GM21619 (cell line): ENCODE data around the gene DNAJC13.
A peak's percentile ranks its signal among the peaks of the same experiment; 100 is the strongest.
"Not testable (repeated sequence)": the region's sequence is repeated elsewhere in the genome, so short reads cannot be mapped to it uniquely, and the experiment has no call there.

Experiments
- ATAC-seq: cut with Tn5 transposase; IDR thresholded peaks from one replicate; pipeline ENCODE4 v1.9.1; 2021; ENCODE audit not compliant: unreplicated experiment

The DNAJC13 gene

DNA sequence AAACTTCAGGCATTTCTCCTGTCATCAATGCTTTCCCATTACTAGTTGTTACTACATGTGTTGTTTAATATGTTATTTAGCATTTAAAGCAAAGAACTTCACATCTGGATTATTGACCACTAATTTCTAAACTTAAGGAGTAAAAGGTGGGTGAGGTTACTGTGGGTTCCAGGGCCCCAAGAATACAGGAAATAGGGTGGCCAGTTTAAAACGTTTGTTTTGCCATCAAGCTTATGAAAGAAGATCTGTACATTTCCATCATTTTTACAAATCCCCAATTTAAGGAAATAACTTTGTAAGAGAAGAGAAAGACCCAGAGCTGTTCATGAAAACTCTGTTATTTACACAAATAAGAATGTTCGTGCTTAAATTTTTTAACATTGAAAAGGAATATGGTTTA, 125.3 kb downstream of the DNAJC13 start:
- no peak for ATAC-seq

- ATAC-seq = peak; percentile 53
Measured at GRCh38 chr3:132543011-132543739, 125.9 kb downstream of the DNAJC13 start.

DNA sequence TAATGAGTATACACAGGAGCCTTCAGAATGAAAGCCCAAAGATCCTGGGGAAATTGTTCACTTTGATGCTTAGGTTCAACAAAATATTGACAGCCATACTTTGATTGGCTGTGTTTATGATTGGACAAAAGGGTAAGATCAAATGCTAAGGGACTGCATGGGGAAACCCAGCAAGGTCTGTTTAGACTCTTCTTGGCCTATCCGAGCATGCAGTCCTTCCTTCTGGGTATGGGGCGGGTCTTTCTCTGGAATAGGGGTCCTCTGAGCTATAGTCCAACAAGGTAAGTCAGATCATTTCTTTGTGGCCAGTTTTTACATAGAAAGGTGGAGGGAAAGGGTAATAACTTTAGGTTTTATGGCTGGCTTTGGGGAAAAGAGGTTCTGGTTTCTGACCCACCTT, 126.8 kb downstream of the DNAJC13 start:
- no peak for ATAC-seq

DNA sequence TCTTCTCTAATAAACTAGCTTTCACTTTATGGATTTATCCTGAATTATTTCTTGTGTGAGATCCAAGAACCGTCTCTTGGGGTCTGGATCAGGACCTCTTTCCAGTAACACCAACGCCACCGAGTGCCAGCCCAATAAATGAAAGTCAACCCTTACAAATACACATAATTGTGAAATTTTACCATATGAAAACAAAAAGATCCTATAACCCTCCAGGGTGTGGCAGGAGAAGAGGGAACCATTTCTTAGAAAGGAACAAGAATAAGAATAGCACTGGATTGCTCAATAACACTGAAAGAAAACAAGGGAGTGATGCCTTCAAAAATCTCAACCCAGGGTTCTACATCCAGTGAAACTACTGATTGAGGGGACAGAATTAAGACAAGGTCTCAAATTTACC, 128.2 kb downstream of the DNAJC13 start:
- ATAC-seq = no peak

DNA sequence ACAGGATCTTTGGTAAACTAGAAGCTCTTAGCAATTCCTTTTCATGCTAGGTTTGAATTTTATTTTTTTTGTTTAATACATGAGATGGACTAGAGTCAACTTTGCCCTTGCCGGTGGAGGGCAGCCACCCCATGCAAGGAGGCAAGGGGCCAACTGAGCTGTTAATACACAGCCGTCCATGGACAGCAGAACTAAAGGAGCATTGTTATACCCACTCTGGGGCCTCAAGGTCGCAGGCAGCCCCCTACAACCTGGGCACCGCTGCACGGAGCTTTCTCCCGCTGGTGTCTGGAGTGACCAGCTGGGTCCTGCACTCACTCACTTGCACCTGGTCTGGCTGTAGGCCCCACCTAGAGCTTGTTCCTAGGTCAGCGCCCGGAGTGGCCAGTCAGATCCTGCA, 131.9 kb downstream of the DNAJC13 start:
- ATAC-seq = no peak

DNA sequence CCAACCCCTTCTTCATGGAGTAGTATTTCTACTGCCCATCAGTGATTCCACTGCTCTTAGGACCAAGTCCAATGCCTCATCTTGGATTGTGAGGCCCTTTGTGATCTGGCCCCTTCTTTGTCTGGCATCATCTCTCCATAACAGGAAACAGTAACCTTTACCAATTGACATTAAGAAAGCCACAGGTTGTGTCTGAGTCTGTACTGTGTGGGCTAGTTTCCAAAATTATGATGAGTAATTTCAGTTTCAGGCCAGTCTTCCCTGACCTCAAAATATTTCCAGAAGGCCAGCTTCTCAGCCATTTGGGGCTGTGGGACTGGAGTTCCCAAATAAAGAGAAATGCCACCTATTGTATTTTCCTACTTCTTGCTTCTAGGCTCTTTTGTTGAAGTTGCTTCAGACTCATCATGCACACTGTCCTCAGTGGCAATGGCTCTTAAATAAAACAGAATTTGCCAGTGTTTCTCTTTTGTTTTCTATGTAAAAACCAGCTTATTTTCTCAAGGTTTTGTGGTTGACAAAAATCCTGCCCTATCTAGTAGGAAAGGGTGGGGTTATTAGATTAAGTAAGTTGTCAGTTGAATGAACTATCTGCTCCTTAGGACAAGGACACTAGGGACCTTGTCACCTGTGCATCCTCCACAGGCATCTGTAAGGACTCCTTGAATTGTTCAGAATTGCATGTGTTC, 132.7 kb downstream of the DNAJC13 start:
- ATAC-seq = peak; percentile 79

GRCh38 chr3:132550579-132551305, 133.4 kb downstream of the DNAJC13 start:
- ATAC-seq = no peak

- ATAC-seq = no peak
Measured at GRCh38 chr3:132553826-132554225, 136.5 kb downstream of the DNAJC13 start.

- no peak for ATAC-seq
Measured at GRCh38 chr3:132554437-132554836, 137.1 kb downstream of the DNAJC13 start.

GRCh38 chr3:132555306-132556035, 138.2 kb downstream of the DNAJC13 start:
- no peak for ATAC-seq

DNA sequence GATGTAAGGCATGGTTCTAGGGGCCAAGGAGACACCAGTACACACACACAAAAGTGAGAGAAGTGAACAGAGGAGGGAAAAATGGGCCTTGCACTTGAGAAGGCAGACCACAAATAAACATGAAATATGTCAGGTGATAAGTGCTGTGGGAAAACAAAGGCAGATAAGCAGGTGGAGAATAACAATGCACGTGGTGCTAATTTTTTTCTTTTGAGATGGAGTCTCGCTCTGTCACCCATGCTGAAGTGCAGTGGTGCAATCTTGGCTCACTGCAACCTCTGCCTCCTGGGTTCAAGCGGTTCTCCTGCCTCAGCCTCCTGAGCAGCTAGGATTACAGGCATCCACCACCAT, 138.7 kb downstream of the DNAJC13 start:
- ATAC-seq = not testable (repeated sequence)

GRCh38 chr3:132556508-132557159, 139.3 kb downstream of the DNAJC13 start:
- ATAC-seq = no peak

DNA sequence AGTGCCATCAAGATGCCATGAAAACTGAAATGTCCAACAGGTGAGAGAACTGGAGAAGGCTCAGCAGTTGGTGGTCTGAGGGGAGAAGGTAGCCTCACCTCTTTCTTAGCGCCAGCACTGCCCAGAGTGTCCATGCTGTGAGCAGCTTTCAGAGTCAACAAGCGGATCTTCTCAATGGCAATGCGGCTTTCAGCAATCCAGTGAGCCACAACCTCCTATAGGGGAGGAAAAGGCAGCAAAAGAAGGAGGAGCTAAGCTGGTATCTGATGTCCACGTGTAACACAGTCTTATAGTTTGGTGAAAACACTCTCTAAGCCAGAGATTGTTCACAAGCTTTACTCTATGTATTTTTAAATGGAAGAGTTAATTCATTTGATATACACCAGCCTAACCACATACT, 143.7 kb downstream of the DNAJC13 start:
- ATAC-seq = no peak

DNA sequence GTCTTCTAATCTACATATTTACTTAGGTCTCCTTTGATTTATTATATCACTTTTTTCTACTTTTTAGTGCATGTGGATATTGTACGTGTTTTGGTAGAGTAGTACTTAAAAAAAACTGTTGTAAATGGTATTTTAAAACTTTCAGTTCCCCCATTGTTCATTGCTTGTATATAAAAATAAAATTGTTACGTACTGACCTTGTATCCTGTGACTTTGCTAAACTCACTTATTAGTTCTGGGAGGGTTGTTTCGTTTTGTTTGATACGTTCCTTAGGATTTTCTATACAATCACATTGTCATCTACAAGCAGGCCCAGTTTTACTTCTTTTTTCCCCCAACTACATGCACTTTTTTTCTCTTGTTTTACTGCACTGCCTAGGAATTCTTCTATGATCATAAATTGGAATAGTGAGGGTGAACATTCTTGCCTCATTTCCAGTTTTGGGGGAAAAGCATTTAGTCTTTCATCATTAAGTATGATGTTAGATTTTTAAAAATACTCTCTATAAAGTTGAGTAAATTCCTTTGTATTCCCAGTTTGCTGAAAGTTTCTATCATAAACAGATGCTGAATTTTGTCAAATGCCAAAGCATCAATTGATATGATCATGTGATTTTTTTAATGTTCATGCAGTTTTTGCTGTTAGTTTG, 146.2 kb downstream of the DNAJC13 start:
- no peak for ATAC-seq

DNA sequence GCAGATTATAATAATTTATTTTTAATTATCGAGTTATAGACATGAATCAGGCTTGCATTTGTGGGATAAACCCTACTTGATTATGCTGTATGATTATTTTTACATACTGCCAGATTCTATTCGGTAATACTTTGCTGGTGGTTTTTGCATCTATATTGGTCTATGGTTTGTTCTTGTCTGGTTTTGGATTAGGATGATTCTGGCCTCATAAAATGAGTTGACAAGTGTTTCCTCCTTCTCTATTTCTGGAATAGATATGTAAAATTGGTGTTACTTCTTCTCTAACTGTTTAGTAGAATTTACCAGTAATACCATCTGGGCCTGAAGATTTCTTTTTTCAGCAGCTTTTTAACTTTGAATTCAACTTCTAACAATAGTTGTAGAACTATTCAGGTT, 146.8 kb downstream of the DNAJC13 start:
- no peak for ATAC-seq

- no peak for ATAC-seq
Measured at GRCh38 chr3:132568422-132568821, 151.1 kb downstream of the DNAJC13 start.

DNA sequence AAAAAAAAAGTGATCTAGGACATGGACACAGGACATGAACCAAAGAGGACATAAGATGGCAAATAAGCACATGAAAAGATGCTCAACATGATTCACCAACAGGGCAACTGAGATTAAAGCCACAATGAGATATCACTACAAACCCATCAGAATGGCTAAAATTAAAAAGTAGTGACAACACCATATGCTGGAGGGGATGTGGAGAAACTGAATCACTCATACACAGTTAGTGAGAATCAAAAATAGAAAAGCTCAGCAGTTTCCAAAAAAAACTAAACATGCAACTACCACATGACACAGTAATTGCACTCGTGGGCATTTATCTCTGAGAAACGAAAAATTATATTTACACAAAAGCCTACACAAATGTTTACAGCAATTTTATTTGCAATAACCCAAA, 151.9 kb downstream of the DNAJC13 start:
- no peak for ATAC-seq

DNA sequence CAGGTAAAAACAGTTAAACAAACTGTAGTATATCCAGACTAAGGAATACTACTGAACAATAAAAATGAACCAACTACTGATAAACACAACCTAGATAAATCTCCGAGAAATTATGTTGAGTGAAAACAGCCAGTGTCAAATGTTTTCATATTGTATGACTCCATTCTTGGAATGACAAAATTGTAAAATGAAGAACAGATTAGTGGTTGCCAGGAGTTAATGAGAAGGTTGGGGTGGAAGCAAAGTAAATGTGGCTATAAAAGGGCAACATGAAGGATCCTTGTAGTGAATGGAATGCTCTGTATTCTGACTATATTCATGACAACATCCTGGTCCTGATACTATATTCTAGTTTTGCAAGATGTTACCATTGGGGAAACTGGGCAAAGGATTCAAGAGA, 152.3 kb downstream of the DNAJC13 start:
- no peak for ATAC-seq

DNA sequence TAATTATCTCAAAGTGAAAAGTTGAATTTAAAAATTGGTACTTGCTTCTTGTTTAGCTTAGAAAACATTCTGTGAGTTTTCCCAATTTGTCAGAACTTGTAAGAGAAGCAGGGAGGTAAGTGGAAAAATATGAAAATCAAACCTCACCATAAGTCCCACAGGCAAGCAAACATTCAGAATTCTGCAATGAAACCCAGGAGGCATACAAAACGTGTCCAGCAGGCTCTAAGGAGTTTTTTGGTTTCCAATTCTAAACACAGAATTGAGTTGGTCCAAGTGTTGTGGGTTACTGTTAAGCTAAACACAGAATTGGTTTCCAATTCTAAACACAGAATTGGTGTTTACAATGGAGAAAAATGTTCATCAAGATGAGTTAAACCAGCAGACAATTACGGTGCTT, 152.7 kb downstream of the DNAJC13 start:
- no peak for ATAC-seq

DNA sequence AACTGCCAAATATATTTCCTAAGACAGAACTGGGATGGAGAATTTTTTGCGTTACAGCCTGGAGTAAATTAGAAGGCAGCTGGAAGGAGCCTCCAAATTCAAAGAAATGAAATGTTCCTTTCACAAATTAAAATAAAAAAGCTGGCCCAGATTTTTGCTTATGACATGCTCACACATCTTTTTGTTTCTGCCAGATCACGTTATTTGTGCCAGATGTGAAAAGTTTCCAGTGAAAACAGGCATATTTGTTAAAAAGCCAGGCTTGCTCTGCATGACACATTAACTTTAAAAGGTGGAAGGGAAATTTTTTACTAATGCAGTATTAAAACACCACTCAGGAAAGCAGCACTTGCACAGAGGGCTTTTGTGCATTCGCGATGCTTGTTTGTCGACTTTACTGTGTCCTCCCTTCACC, 156.5 kb downstream of the DNAJC13 start:
- ATAC-seq = no peak
